K562 (cell line): Measurements from ENCODE around the gene SLC2A14.

Source experiments
- CREBBP ChIP-seq: IDR thresholded peaks from one replicate; pipeline ENCODE4 v1.6.1; 2012; ENCODE audit warnings: low read depth, mild to moderate bottlenecking, control low read depth, inconsistent platforms, low read length
- MAX ChIP-seq: sonication (generic); formaldehyde crosslinking; IDR thresholded peaks from 2 replicates; pipeline ENCODE4 v1.9.0; 2022; ENCODE audit warnings: mild to moderate bottlenecking, missing genetic modification reagents
- MLLT1 ChIP-seq, 2 experiments: fragments of 450-650 bp; IDR thresholded peaks; 2 replicates each; pipeline ENCODE4 v1.6.1; 2016
- POLR2A ChIP-seq: fragments of 450-650 bp; conservative IDR thresholded peaks from 2 replicates; pipeline ENCODE4 v1.6.1; 2016
- POU5F1 ChIP-seq: fragments of 150-350 bp; IDR thresholded peaks from 2 replicates; pipeline ENCODE4 v1.6.1; 2014; ENCODE audit warnings: borderline replicate concordance, low read length, low read depth, mild to moderate bottlenecking; ENCODE audit not compliant: partially characterized antibody
- SP1 ChIP-seq: sonication (generic); formaldehyde crosslinking; IDR thresholded peaks from 2 replicates; pipeline ENCODE4 v1.8.1; 2022; ENCODE audit warnings: mild to moderate bottlenecking, missing genetic modification reagents
- ZFPM2 ChIP-seq: fragments of 250-450 bp; sonication (Bioruptor Pico); IDR thresholded peaks from 2 replicates; pipeline ENCODE4 v1.5.1; 2022; ENCODE audit warnings: mild to moderate bottlenecking
- ZNF263 ChIP-seq: sonication (generic); formaldehyde crosslinking; IDR thresholded peaks from 2 replicates; pipeline ENCODE4 v1.8.0; 2022; ENCODE audit warnings: mild to moderate bottlenecking, missing genetic modification reagents, borderline replicate concordance
- TF ChIP-seq, protein P1 (sequence below): sonication (generic); IDR thresholded peaks from 2 replicates; pipeline ENCODE4 v1.6.1; 2016
- TF ChIP-seq, protein P2 (sequence below): fragments of 250-450 bp; sonication (Bioruptor Pico); IDR thresholded peaks from 2 replicates; pipeline ENCODE4 v1.5.0; 2020; ENCODE audit warnings: mild to moderate bottlenecking, borderline replicate concordance
- TF ChIP-seq, protein P3 (sequence below), 3 experiments: IDR thresholded peaks in 2 of 3; conservative IDR thresholded peaks in 1 of 3; 2 replicates each; pipeline ENCODE4 v1.5.1; 2011 to 2012; ENCODE audit warnings: low read length in 3 of 3, mild to moderate bottlenecking in 3 of 3, control low read depth in 2 of 3, improper control_type of control experiment in 1 of 3, inconsistent platforms in 1 of 3, low read depth in 1 of 3, mixed read lengths in 1 of 3, moderate library complexity in 1 of 3; ENCODE audit not compliant: insufficient read depth in 2 of 3
- TF ChIP-seq, protein P4 (sequence below): sonication (generic); formaldehyde crosslinking; IDR thresholded peaks from 2 replicates; pipeline ENCODE4 v1.8.0; 2022; ENCODE audit warnings: missing genetic modification reagents, mild to moderate bottlenecking, borderline replicate concordance

GRCh38 chr12:7857971-7858370 is 14.7 kb downstream of the SLC2A14 start:
- TF ChIP-seq CREBBP, result no peak
- TF ChIP-seq, protein P1, sequence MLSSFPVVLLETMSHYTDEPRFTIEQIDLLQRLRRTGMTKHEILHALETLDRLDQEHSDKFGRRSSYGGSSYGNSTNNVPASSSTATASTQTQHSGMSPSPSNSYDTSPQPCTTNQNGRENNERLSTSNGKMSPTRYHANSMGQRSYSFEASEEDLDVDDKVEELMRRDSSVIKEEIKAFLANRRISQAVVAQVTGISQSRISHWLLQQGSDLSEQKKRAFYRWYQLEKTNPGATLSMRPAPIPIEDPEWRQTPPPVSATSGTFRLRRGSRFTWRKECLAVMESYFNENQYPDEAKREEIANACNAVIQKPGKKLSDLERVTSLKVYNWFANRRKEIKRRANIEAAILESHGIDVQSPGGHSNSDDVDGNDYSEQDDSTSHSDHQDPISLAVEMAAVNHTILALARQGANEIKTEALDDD, result no peak
- no peak for TF ChIP-seq ZNF263
- TF ChIP-seq, protein P2, sequence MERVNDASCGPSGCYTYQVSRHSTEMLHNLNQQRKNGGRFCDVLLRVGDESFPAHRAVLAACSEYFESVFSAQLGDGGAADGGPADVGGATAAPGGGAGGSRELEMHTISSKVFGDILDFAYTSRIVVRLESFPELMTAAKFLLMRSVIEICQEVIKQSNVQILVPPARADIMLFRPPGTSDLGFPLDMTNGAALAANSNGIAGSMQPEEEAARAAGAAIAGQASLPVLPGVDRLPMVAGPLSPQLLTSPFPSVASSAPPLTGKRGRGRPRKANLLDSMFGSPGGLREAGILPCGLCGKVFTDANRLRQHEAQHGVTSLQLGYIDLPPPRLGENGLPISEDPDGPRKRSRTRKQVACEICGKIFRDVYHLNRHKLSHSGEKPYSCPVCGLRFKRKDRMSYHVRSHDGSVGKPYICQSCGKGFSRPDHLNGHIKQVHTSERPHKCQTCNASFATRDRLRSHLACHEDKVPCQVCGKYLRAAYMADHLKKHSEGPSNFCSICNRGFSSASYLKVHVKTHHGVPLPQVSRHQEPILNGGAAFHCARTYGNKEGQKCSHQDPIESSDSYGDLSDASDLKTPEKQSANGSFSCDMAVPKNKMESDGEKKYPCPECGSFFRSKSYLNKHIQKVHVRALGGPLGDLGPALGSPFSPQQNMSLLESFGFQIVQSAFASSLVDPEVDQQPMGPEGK (CRISPR knock-in tag), result no peak
- TF ChIP-seq MLLT1 (IDR thresholded peaks at IDR 0.05), result no peak
- TF ChIP-seq MAX (CRISPR knock-in tag), result no peak
- TF ChIP-seq POLR2A, result no peak
- TF ChIP-seq, protein P3, sequence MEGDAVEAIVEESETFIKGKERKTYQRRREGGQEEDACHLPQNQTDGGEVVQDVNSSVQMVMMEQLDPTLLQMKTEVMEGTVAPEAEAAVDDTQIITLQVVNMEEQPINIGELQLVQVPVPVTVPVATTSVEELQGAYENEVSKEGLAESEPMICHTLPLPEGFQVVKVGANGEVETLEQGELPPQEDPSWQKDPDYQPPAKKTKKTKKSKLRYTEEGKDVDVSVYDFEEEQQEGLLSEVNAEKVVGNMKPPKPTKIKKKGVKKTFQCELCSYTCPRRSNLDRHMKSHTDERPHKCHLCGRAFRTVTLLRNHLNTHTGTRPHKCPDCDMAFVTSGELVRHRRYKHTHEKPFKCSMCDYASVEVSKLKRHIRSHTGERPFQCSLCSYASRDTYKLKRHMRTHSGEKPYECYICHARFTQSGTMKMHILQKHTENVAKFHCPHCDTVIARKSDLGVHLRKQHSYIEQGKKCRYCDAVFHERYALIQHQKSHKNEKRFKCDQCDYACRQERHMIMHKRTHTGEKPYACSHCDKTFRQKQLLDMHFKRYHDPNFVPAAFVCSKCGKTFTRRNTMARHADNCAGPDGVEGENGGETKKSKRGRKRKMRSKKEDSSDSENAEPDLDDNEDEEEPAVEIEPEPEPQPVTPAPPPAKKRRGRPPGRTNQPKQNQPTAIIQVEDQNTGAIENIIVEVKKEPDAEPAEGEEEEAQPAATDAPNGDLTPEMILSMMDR (IDR thresholded peaks at IDR 0.05 in 2 of 3, conservative IDR thresholded peaks at IDR 0.05 in 1 of 3; ENCODE audit: insufficient read depth in 2 of 3, low read depth in 1 of 3, low read length in 3 of 3), result no peak
- TF ChIP-seq ZFPM2 (CRISPR knock-in tag), result no peak
- TF ChIP-seq SP1 (CRISPR knock-in tag), result no peak
- TF ChIP-seq POU5F1, result no peak
- TF ChIP-seq, protein P4, sequence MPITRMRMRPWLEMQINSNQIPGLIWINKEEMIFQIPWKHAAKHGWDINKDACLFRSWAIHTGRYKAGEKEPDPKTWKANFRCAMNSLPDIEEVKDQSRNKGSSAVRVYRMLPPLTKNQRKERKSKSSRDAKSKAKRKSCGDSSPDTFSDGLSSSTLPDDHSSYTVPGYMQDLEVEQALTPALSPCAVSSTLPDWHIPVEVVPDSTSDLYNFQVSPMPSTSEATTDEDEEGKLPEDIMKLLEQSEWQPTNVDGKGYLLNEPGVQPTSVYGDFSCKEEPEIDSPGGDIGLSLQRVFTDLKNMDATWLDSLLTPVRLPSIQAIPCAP, result no peak
